Common myeloid progenitor, CD34-positive (primary cell): Measurements from ENCODE around the gene CAMTA2.

ENCODE experiments used
- CTCF ChIA-PET: fragments of 350-600 bp; sonication (Branson Sonifier 250); formaldehyde crosslinking; loops from one replicate; lab custom pipeline; 2021; ENCODE audit warnings: antibody characterized with exemption; lab: Charles Lee
- POLR2A ChIA-PET: fragments of 350-600 bp; sonication (Branson Sonifier 250); formaldehyde crosslinking; loops from one replicate; lab custom pipeline; 2021; ENCODE audit warnings: antibody characterized with exemption; lab: Charles Lee
- DNase-seq, 3 donors: peaks; one replicate each; pipeline versions ENCODE4 v3.0.0 to v3.0.0-alpha.2; 2013
- H3K27ac ChIP-seq, 2 experiments: 1 replicate in 1 of 2; 2 replicates in 1 of 2; pipeline ENCODE4 v1.7.0; 2013; ENCODE audit warnings: inconsistent platforms in 2 of 2, low read length in 2 of 2, mild to moderate bottlenecking in 2 of 2, low read depth in 1 of 2, moderate library complexity in 1 of 2; ENCODE audit not compliant: severe bottlenecking in 2 of 2, insufficient read depth in 1 of 2, poor library complexity in 1 of 2
- H3K27me3 ChIP-seq, 5 experiments: replicated peaks in 2 of 5; 1 replicate in 3 of 5; 2 replicates in 2 of 5; pipeline versions ENCODE4 v1.6.1 to v1.7.0; 2013; ENCODE audit warnings: low read length in 4 of 5, mild to moderate bottlenecking in 2 of 5, moderate library complexity in 2 of 5, inconsistent platforms in 1 of 5; ENCODE audit not compliant: insufficient read depth in 5 of 5, control insufficient read depth in 4 of 5
- H3K36me3 ChIP-seq, 4 experiments: 1 replicate in 2 of 4; 2 replicates in 2 of 4; pipeline versions ENCODE4 v1.6.1 to v1.7.0; 2013; ENCODE audit warnings: low read length in 3 of 4, control low read depth in 1 of 4, mild to moderate bottlenecking in 1 of 4; ENCODE audit not compliant: control insufficient read depth in 4 of 4, insufficient read depth in 4 of 4
- H3K4me1 ChIP-seq, 4 experiments: 1 replicate in 3 of 4; 2 replicates in 1 of 4; pipeline versions ENCODE4 v1.6.1 to v1.7.1; 2013; ENCODE audit warnings: low read length in 3 of 4, mild to moderate bottlenecking in 3 of 4, control low read depth in 1 of 4, inconsistent platforms in 1 of 4, moderate library complexity in 1 of 4; ENCODE audit not compliant: control insufficient read depth in 4 of 4, insufficient read depth in 4 of 4; ENCODE audit errors: control extremely low read depth in 1 of 4
- H3K4me3 ChIP-seq, 7 experiments: 1 replicate in 4 of 7; 2 replicates in 3 of 7; pipeline versions ENCODE4 v1.5.1 to v1.7.0; 2013; ENCODE audit warnings: mild to moderate bottlenecking in 7 of 7, low read length in 6 of 7, moderate library complexity in 6 of 7, inconsistent platforms in 2 of 7, low read depth in 2 of 7, control low read depth in 1 of 7; ENCODE audit not compliant: insufficient read depth in 4 of 7, control insufficient read depth in 1 of 7; ENCODE audit errors: extremely low read depth in 1 of 7
- H3K9me3 ChIP-seq, 5 experiments: 1 replicate in 4 of 5; 2 replicates in 1 of 5; pipeline versions ENCODE4 v1.6.1 to v1.7.1; 2013; ENCODE audit warnings: low read length in 4 of 5, mild to moderate bottlenecking in 2 of 5, inconsistent platforms in 1 of 5, low read depth in 1 of 5, moderate library complexity in 1 of 5; ENCODE audit not compliant: control insufficient read depth in 4 of 5, insufficient read depth in 2 of 5; ENCODE audit errors: control extremely low read depth in 1 of 5
- WGBS: methylation state at CpG from one replicate; pipeline ENCODE4 v1.1.5; 2013; ENCODE audit not compliant: insufficient coverage; 5-methylcytosine and 5-hydroxymethylcytosine counted together

The CAMTA2 gene

GRCh38 chr17:4978726-4979125, 8.7 kb downstream of the CAMTA2 start:
- ChIA-PET CTCF (interaction anchor here (0.9 to 2.2 kb wide), 8 partner anchors 8 to 76 kb away, joined by 3 to 10 read pairs (median 4); partner anchors contain the start of genes CHRNE and SPAG7), POLR2A (interaction anchor here (1.2 kb wide), 1 partner anchor 9 kb away, joined by 4 read pairs; the partner anchor contains the start of gene CAMTA2)
- peak; percentile 57 to 81 (median 76) for DNase-seq
- H3K27me3 ChIP-seq, result no peaks in the 10 kb centered on the region
- no peak overlapping the region for H3K27ac ChIP-seq
- peak overlapping the region in 3 of 7 experiments; percentile 2 to 58 (median 34) for H3K4me3 ChIP-seq
- peaks cover 14 to 39% (median 29%) of the 10 kb centered on the region in 4 experiments for H3K4me1 ChIP-seq
- H3K9me3 ChIP-seq, result no peaks in the 10 kb centered on the region
- peaks cover 2 to 41% (median 24%) of the 10 kb centered on the region in 4 experiments for H3K36me3 ChIP-seq

GRCh38 chr17:4974115-4974670, 13.3 kb downstream of the CAMTA2 start:
- peaks cover 7 to 59% (median 38%) of the 10 kb centered on the region in 4 experiments for H3K36me3 ChIP-seq
- ChIA-PET CTCF (interaction anchor here (1.9 kb wide), 1 partner anchor 13 kb away, joined by 9 read pairs; the partner anchor contains the start of gene CAMTA2), POLR2A (no interaction called here)
- H3K27me3 ChIP-seq, result no peaks in the 10 kb centered on the region
- H3K4me3 ChIP-seq, result no peak overlapping the region
- no peak overlapping the region for H3K27ac ChIP-seq
- peaks cover 8 to 32% (median 12%) of the 10 kb centered on the region in 4 experiments for H3K4me1 ChIP-seq
- DNase-seq, result no peak
- H3K9me3 ChIP-seq, result no peaks in the 10 kb centered on the region
- WGBS, result 98% methylated on average over 5 of the region's 9 CpGs

GRCh38 chr17:4973256-4974114, 14.0 kb downstream of the CAMTA2 start:
- ChIA-PET CTCF (interaction anchor here (2.2 kb wide), 1 partner anchor 14 kb away, joined by 10 read pairs; the partner anchor contains the start of gene CAMTA2), POLR2A (no interaction called here)
- no peaks in the 10 kb centered on the region for H3K9me3 ChIP-seq
- H3K36me3 ChIP-seq, result peaks cover 7 to 60% (median 38%) of the 10 kb centered on the region in 4 experiments
- over 99% methylated on average over 10 of the region's 10 CpGs for WGBS
- no peak overlapping the region for H3K4me3 ChIP-seq
- peaks cover 3 to 33% (median 12%) of the 10 kb centered on the region in 4 experiments for H3K4me1 ChIP-seq
- no peaks in the 10 kb centered on the region for H3K27me3 ChIP-seq
- no peak overlapping the region for H3K27ac ChIP-seq
- no peak for DNase-seq

- Histone ChIP-seq H3K4me1 (peaks cover 0 to 34% (median 12%) of the 10 kb centered on the region in 4 experiments), H3K27me3 (no peaks in the 10 kb centered on the region), H3K9me3 (no peaks in the 10 kb centered on the region), H3K27ac (no peak overlapping the region), H3K4me3 (no peak overlapping the region), H3K36me3 (peaks cover 6 to 54% (median 34%) of the 10 kb centered on the region in 4 experiments)
- ChIA-PET POLR2A (no interaction called here), CTCF (interaction anchor here (2.2 kb wide), 1 partner anchor 15 kb away, joined by 10 read pairs; the partner anchor contains the start of gene CAMTA2)
- WGBS, result 97% methylated on average over 10 of the region's 12 CpGs
- DNase-seq, result no peak
Observed at GRCh38 chr17:4972752-4973151, 14.7 kb downstream of the CAMTA2 start.

- DNase-seq, result no peak
- CTCF ChIA-PET, result interaction anchor here (0.7 to 2.2 kb wide), 2 partner anchors 15 to 125 kb away, joined by 3 to 10 read pairs; partner anchors contain the start of gene CAMTA2
Observed at GRCh38 chr17:4972322-4972721, 15.2 kb downstream of the CAMTA2 start.

GRCh38 chr17:4971826-4972225, 15.6 kb downstream of the CAMTA2 start:
- ChIA-PET POLR2A (no interaction called here), CTCF (interaction anchor here (0.6 to 2.2 kb wide), 5 partner anchors 7 to 125 kb away, joined by 3 to 10 read pairs (median 3); partner anchors contain the start of gene CAMTA2)
- Histone ChIP-seq H3K4me1 (peaks cover 0 to 34% (median 13%) of the 10 kb centered on the region in 4 experiments), H3K9me3 (no peaks in the 10 kb centered on the region), H3K36me3 (peaks cover 5 to 45% (median 30%) of the 10 kb centered on the region in 4 experiments), H3K27me3 (no peaks in the 10 kb centered on the region), H3K27ac (no peak overlapping the region), H3K4me3 (no peak overlapping the region)
- DNase-seq, result no peak
- WGBS, result 96% methylated on average over 4 of the region's 6 CpGs

More at GRCh38 chr17:4972322-4972721, 15.2 kb downstream of the CAMTA2 start:
- WGBS, result 91% methylated on average over 10 of the region's 12 CpGs
- peaks cover 5 to 50% (median 32%) of the 10 kb centered on the region in 4 experiments for H3K36me3 ChIP-seq
- H3K27me3 ChIP-seq, result no peaks in the 10 kb centered on the region
- POLR2A ChIA-PET, result no interaction called here
- H3K9me3 ChIP-seq, result no peaks in the 10 kb centered on the region
- no peak overlapping the region for H3K4me3 ChIP-seq
- H3K27ac ChIP-seq, result no peak overlapping the region
- peaks cover 0 to 34% (median 12%) of the 10 kb centered on the region in 4 experiments for H3K4me1 ChIP-seq
